C4-2B (cell line): ENCODE measurements around the gene DGCR8.

Experiments used
- ZFX ChIP-seq: fragments of 450-650 bp; IDR thresholded peaks from 2 replicates; pipeline ENCODE4 v1.6.1; 2017
- TF ChIP-seq, protein P1 (sequence below): fragments of 450-650 bp; conservative IDR thresholded peaks from 2 replicates; pipeline ENCODE4 v1.5.1; 2017; ENCODE audit warnings: mild to moderate bottlenecking

DNA sequence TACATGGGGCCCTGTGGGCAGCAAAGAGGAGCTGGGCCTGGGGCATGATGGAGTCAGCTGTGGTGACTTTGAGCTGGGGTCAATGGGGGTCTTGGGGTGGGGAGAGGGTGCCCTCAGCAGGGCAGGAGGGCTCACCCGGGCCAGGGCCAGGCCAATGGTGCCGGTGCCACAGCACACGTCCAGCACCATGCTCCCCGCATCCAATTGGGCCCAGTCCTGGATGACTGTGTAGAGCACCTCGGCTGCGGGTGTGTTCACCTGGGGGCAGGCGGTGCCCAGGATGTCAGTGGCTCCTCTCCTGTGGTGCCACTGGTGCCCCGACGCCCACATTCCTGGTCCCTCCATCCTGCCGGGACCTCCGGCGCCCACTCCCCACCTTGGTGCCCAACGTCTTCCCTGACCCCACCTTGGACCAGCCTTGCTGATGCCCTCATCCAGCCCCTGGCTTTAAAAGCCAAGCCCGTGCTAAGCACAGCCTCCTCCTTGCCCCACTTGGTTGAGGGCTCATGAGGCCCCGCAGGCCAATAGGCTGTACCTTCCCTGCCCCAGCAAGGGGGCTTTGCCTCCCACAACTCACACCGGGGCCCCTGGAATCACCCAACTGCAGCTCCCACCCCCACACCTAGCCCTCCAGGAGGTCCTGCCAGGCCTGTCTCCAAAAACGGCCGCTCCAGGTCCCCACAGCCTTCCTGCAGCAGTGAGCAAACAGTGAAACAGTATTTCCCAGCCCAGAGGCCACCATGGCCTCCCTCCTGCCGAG lies 33.7 kb downstream of the DGCR8 start:
- TF ChIP-seq, protein P1, sequence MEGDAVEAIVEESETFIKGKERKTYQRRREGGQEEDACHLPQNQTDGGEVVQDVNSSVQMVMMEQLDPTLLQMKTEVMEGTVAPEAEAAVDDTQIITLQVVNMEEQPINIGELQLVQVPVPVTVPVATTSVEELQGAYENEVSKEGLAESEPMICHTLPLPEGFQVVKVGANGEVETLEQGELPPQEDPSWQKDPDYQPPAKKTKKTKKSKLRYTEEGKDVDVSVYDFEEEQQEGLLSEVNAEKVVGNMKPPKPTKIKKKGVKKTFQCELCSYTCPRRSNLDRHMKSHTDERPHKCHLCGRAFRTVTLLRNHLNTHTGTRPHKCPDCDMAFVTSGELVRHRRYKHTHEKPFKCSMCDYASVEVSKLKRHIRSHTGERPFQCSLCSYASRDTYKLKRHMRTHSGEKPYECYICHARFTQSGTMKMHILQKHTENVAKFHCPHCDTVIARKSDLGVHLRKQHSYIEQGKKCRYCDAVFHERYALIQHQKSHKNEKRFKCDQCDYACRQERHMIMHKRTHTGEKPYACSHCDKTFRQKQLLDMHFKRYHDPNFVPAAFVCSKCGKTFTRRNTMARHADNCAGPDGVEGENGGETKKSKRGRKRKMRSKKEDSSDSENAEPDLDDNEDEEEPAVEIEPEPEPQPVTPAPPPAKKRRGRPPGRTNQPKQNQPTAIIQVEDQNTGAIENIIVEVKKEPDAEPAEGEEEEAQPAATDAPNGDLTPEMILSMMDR, result no peak
- TF ChIP-seq ZFX, result no peak
